K562 (cell line): ENCODE data around the gene CALM3. TPM values are rescaled to one million over a fixed set of nuclear protein-coding genes. Genes with fewer than 3 reads are reported as not detected.

Source experiments
- ATAC-seq: fragments of 200-7000 bp; cut with Tn5 transposase; 3 replicates; pipeline ENCODE4 v1.9.1; 2020; ENCODE audit warnings: moderate library complexity
- BruUV-seq: library from RNA; stranded (reverse); fragments of 400-500 nt; replicated peaks from 2 replicates; lab custom pipeline; 2021; lab: Mats Ljungman, UMichigan
- CTCF ChIA-PET: fragments of 300-600 bp; formaldehyde crosslinking; extraction: SDS; loops from one replicate; lab custom pipeline; 2021; ENCODE audit warnings: low intra/inter-chr PET ratio; lab: Yijun Ruan, JAX
- POLR2A ChIA-PET: fragments of 300-600, 350-650 bp; sonication (Branson Sonifier 250); formaldehyde crosslinking; extraction: SDS; loops from one replicate; lab custom pipeline; 2021; ENCODE audit warnings: antibody characterized with exemption, inconsistent platforms; lab: Yijun Ruan, JAX
- DNase-seq, 4 experiments: peaks; one replicate each; pipeline versions ENCODE4 v3.0.0 to v3.0.0-alpha.2; 2011 to 2018; ENCODE audit warnings: low spot score in 3 of 4, mixed read lengths in 3 of 4; ENCODE audit errors: extremely low read depth in 1 of 4
- FAIRE-seq: peaks from 2 replicates; lab custom pipeline; 2011; peaks lifted over from hg19 to GRCh38; lab: Jason Lieb, UNC
- H2AFZ ChIP-seq: 2 replicates; pipeline ENCODE4 v1.6.0; 2011; ENCODE audit warnings: low read depth, low read length, control low read depth, inconsistent platforms
- H3K27ac ChIP-seq: fragments of 200-600 bp; 3 replicates; pipeline ENCODE4 v1.8.0; 2011; ENCODE audit warnings: low read depth, mild to moderate bottlenecking, control low read depth, inconsistent platforms, low read length, moderate library complexity, mixed read lengths; ENCODE audit errors: extremely low read depth
- H3K27me3 ChIP-seq, 2 experiments: fragments of 300-600 bp in 1 of 2; 2 replicates in 1 of 2; 3 replicates in 1 of 2; pipeline versions ENCODE4 v1.6.0 to v1.8.0; 2011; ENCODE audit warnings: inconsistent platforms in 2 of 2, low read length in 2 of 2, mild to moderate bottlenecking in 1 of 2, mixed read lengths in 1 of 2, moderate library complexity in 1 of 2; ENCODE audit not compliant: control insufficient read depth in 2 of 2, insufficient read depth in 2 of 2
- H3K36me3 ChIP-seq: fragments of 300-600 bp; 3 replicates; pipeline ENCODE4 v1.8.0; 2011; ENCODE audit warnings: mild to moderate bottlenecking, low read length, inconsistent platforms; ENCODE audit not compliant: control insufficient read depth, insufficient read depth
- H3K4me1 ChIP-seq, 2 experiments: fragments of 200-600 bp in 1 of 2; replicated peaks in 1 of 2; 2 replicates in 1 of 2; 3 replicates in 1 of 2; pipeline versions ENCODE4 v1.5.1 to v1.8.0; 2011; ENCODE audit warnings: inconsistent platforms in 2 of 2, low read length in 2 of 2, mild to moderate bottlenecking in 1 of 2, mixed read lengths in 1 of 2, moderate library complexity in 1 of 2; ENCODE audit not compliant: control insufficient read depth in 2 of 2, insufficient read depth in 2 of 2
- H3K4me2 ChIP-seq: 2 replicates; pipeline ENCODE4 v1.6.1; 2011; ENCODE audit warnings: low read length, control low read depth, inconsistent platforms, mixed read lengths; ENCODE audit not compliant: insufficient read depth
- H3K4me3 ChIP-seq: fragments of 200-600 bp; sonication (generic), shearing (Covaris generic); 2 replicates; pipeline ENCODE4 v1.5.1; 2016; ENCODE audit warnings: control low read depth, inconsistent platforms
- H3K79me2 ChIP-seq: fragments of 200-600 bp; 3 replicates; pipeline ENCODE4 v1.8.0; 2011; ENCODE audit warnings: low read length, inconsistent platforms; ENCODE audit not compliant: control insufficient read depth, insufficient read depth
- H3K9ac ChIP-seq, 2 experiments: 2 replicates each; pipeline versions ENCODE4 v1.6.0 to v1.6.1; 2011; ENCODE audit warnings: low read depth in 2 of 2, low read length in 2 of 2, control low read depth in 1 of 2, inconsistent platforms in 1 of 2, mild to moderate bottlenecking in 1 of 2, mixed read lengths in 1 of 2; ENCODE audit not compliant: insufficient read depth in 1 of 2
- H3K9me1 ChIP-seq: one replicate; pipeline ENCODE4 v1.6.0; 2011; ENCODE audit warnings: inconsistent platforms, mild to moderate bottlenecking, low read length, moderate library complexity; ENCODE audit not compliant: control insufficient read depth, insufficient read depth
- H3K9me3 ChIP-seq: replicated peaks from 2 replicates; pipeline ENCODE4 v1.5.1; 2011; ENCODE audit warnings: low read depth, low read length, inconsistent platforms; ENCODE audit not compliant: control insufficient read depth, insufficient read depth
- H4K20me1 ChIP-seq: replicated peaks from 2 replicates; pipeline ENCODE4 v1.6.1; 2011; ENCODE audit warnings: low read length, inconsistent platforms, mixed read lengths; ENCODE audit not compliant: control insufficient read depth, insufficient read depth
- SRSF7 ChIP-seq: fragments of 200-400 bp; formaldehyde crosslinking; optimal IDR thresholded peaks from 2 replicates; pipeline ENCODE3; 2017; ENCODE audit warnings: mild to moderate bottlenecking, low read depth, low read length
- ZNF764 ChIP-seq: fragments of 250-450 bp; sonication (Bioruptor Pico); IDR thresholded peaks from 2 replicates; pipeline ENCODE4 v1.4.0; 2020; ENCODE audit warnings: low read depth, mild to moderate bottlenecking, moderate library complexity
- WGBS: fragments of 100-300 bp; shearing (Covaris generic); methylation state at CpG from one replicate; pipeline ENCODE4 v1.1.6; 2016; ENCODE audit warnings: low coverage, mixed read lengths; ENCODE audit not compliant: insufficient coverage; ENCODE audit errors: missing lambda C conversion rate; 5-methylcytosine and 5-hydroxymethylcytosine counted together
- in situ Hi-C: fragments of 300-500 bp; cut with MboI; formaldehyde crosslinking; loops from 4 replicates; pipeline ENCODE4 v1.15.0; 2018; ENCODE audit warnings: inconsistent platforms, mixed read lengths
- intact Hi-C: fragments of 100-400 bp; cut with micrococcal nuclease; formaldehyde crosslinking; loops from 2 replicates; pipeline ENCODE4 v1.14.2; 2022
- polyA plus RNA-seq, 8 experiments: library from polyadenylated mRNA; depleted of rRNA in 4 of 8; stranded (reverse) in 5 of 8; unstranded in 3 of 8; fragments of >200 nt; fragmentation: Nextera tagmentation in 2 of 8; fragmentation: Illumina TruSeq in 1 of 8; extraction: Ambion mirVana in 2 of 8; extraction: Trizol in 1 of 8; gene quantifications; 2 replicates each; pipeline versions ENCODE4 v1.2.1 to v1.2.3, GENCODE V29; 2011 to 2014; ENCODE audit warnings: inconsistent platforms in 1 of 8, missing spikeins in 1 of 8
- total RNA-seq, 7 experiments: library from RNA; depleted of rRNA in 6 of 7; stranded (reverse); fragments of >200 nt in 6 of 7; fragmentation: Illumina TruSeq in 2 of 7; extraction: Trizol in 2 of 7; gene quantifications; 2 replicates each; pipeline versions ENCODE4 v1.2.1 to v1.2.3, GENCODE V29; 2011 to 2021; ENCODE audit warnings: low replicate concordance in 1 of 7
- TF ChIP-seq, protein P1 (sequence below): fragments of 450-650 bp; IDR thresholded peaks from 2 replicates; pipeline ENCODE4 v1.6.1; 2016; ENCODE audit warnings: low read depth

Gene CALM3
- total and polyA plus RNA-seq, 9 of the 15 experiments (the other 6 are each of a cell fraction or from before 2014, with no cell fraction given), result 34.6 to 350 (median 156) TPM

DNA sequence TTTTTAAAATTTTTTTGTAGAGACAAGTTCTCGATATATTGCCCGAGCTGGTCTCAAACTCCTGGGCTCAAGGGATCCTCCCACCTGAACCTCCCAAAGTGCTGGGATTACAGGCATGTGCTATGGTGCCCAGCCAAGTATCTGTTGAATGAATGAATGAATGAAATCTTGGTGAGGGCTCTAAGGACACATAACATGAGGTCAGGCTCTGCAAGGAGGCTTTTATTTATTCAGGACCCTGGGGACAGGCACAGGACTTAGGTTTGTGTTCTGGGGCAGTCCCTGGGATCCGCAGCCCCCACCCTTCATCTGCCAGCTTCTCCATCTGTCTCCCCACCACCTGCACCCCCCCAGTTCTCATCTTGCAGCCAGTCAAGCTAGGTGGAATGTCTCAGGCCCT, 19.1 kb downstream of the CALM3 start:
- Histone ChIP-seq H2AFZ (no peak overlapping the region), H3K4me1 (peaks cover 49 to 51% of the 10 kb centered on the region in 2 experiments), H3K9me1 (no peaks in the 10 kb centered on the region), H3K27ac (no peak overlapping the region), H3K4me2 (no peak overlapping the region), H3K9me3 (no peaks in the 10 kb centered on the region), H3K9ac (peak overlapping the region in 1 of 2 experiments; percentile 48; a peak in 1 of 4 replicates), H3K79me2 (no peaks in the 10 kb centered on the region), H4K20me1 (no peaks in the 10 kb centered on the region), H3K27me3 (no peaks in the 10 kb centered on the region), H3K4me3 (no peak overlapping the region), H3K36me3 (no peaks in the 10 kb centered on the region)
- POLR2A ChIA-PET, result interaction anchor here (1.6 kb wide), 1 partner anchor 9 kb away, joined by 8 read pairs; no protein-coding TSS in a partner anchor
- intact Hi-C loops (no loop called here), in situ Hi-C loops (no loop called here)
- no TSS peak for BruUV-seq
- ATAC-seq, result no peak
- CTCF ChIA-PET, result no interaction called here
- DNase-seq, result no peak
- FAIRE-seq, result no peak
- 86% methylated on average over 3 of the region's 3 CpGs for WGBS
- TF ChIP-seq, protein P1, sequence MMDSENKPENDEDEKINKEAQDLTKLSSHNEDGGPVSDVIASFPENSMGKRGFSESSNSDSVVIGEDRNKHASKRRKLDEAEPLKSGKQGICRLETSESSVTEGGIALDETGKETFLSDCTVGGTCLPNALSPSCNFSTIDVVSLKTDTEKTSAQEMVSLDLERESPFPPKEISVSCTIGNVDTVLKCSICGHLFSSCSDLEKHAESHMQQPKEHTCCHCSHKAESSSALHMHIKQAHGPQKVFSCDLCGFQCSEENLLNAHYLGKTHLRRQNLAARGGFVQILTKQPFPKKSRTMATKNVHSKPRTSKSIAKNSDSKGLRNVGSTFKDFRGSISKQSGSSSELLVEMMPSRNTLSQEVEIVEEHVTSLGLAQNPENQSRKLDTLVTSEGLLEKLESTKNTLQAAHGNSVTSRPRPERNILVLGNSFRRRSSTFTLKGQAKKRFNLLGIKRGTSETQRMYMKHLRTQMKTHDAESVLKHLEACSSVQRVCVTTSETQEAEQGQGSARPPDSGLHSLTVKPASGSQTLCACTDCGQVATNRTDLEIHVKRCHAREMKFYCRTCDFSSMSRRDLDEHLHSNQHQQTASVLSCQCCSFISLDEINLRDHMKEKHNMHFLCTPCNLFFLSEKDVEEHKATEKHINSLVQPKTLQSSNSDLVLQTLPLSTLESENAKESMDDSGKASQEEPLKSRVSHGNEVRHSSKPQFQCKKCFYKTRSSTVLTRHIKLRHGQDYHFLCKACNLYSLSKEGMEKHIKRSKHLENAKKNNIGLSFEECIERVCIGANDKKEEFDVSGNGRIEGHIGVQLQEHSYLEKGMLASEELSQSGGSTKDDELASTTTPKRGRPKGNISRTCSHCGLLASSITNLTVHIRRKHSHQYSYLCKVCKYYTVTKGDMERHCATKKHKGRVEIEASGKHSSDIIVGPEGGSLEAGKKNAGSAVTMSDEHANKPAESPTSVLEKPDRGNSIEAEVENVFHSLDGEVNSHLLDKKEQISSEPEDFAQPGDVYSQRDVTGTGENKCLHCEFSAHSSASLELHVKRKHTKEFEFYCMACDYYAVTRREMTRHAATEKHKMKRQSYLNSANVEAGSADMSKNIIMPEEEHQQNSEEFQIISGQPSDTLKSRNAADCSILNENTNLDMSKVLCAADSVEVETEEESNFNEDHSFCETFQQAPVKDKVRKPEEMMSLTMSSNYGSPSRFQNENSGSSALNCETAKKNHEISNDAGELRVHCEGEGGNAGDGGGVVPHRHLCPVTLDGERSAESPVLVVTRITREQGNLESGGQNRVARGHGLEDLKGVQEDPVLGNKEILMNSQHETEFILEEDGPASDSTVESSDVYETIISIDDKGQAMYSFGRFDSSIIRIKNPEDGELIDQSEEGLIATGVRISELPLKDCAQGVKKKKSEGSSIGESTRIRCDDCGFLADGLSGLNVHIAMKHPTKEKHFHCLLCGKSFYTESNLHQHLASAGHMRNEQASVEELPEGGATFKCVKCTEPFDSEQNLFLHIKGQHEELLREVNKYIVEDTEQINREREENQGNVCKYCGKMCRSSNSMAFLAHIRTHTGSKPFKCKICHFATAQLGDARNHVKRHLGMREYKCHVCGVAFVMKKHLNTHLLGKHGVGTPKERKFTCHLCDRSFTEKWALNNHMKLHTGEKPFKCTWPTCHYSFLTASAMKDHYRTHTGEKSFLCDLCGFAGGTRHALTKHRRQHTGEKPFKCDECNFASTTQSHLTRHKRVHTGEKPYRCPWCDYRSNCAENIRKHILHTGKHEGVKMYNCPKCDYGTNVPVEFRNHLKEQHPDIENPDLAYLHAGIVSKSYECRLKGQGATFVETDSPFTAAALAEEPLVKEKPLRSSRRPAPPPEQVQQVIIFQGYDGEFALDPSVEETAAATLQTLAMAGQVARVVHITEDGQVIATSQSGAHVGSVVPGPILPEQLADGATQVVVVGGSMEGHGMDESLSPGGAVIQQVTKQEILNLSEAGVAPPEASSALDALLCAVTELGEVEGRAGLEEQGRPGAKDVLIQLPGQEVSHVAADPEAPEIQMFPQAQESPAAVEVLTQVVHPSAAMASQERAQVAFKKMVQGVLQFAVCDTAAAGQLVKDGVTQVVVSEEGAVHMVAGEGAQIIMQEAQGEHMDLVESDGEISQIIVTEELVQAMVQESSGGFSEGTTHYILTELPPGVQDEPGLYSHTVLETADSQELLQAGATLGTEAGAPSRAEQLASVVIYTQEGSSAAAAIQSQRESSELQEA, result no peak
- no peak for TF ChIP-seq SRSF7
- no peak for TF ChIP-seq ZNF764 (CRISPR knock-in tag)
